ENCODE measurements around the gene GABBR2. TPM values are rescaled to one million over a fixed set of nuclear protein-coding genes. Genes with fewer than 3 reads are reported as not detected.

GABBR2 gene
- total and polyA plus RNA-seq, 2 of the 8 experiments (the other 6 are each of a cell fraction or from before 2014, with no cell fraction given) = 0.50 to 1.2 TPM

DNA sequence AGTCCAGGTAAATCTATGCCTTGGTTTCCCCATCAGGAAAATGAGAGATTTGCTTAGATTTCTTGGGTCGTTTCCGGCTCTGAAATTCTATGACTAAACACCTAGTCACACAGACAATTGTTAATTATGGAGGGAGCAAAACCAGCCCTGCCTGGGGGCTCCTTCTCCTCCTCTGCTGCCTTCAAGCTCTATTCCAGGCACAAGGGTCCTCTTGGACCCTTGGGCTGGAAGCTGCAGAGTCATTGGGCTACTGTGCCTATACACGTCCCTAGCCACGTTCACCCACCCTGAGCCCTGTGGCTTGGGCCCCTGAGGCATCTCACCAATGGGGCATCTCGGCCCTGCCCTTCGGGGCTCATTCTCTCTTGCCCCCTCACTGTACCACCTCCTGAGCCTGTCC, 379.5 kb downstream of the GABBR2 start (continued):
- TF ChIP-seq TAF7 (optimal IDR thresholded peaks at IDR 0.05; ENCODE audit: borderline replicate concordance, low read depth, low read length) (no peak), KDM5A (IDR thresholded peaks at IDR 0.05; ENCODE audit: low read length) (no peak)
- TF ChIP-seq, protein P1, sequence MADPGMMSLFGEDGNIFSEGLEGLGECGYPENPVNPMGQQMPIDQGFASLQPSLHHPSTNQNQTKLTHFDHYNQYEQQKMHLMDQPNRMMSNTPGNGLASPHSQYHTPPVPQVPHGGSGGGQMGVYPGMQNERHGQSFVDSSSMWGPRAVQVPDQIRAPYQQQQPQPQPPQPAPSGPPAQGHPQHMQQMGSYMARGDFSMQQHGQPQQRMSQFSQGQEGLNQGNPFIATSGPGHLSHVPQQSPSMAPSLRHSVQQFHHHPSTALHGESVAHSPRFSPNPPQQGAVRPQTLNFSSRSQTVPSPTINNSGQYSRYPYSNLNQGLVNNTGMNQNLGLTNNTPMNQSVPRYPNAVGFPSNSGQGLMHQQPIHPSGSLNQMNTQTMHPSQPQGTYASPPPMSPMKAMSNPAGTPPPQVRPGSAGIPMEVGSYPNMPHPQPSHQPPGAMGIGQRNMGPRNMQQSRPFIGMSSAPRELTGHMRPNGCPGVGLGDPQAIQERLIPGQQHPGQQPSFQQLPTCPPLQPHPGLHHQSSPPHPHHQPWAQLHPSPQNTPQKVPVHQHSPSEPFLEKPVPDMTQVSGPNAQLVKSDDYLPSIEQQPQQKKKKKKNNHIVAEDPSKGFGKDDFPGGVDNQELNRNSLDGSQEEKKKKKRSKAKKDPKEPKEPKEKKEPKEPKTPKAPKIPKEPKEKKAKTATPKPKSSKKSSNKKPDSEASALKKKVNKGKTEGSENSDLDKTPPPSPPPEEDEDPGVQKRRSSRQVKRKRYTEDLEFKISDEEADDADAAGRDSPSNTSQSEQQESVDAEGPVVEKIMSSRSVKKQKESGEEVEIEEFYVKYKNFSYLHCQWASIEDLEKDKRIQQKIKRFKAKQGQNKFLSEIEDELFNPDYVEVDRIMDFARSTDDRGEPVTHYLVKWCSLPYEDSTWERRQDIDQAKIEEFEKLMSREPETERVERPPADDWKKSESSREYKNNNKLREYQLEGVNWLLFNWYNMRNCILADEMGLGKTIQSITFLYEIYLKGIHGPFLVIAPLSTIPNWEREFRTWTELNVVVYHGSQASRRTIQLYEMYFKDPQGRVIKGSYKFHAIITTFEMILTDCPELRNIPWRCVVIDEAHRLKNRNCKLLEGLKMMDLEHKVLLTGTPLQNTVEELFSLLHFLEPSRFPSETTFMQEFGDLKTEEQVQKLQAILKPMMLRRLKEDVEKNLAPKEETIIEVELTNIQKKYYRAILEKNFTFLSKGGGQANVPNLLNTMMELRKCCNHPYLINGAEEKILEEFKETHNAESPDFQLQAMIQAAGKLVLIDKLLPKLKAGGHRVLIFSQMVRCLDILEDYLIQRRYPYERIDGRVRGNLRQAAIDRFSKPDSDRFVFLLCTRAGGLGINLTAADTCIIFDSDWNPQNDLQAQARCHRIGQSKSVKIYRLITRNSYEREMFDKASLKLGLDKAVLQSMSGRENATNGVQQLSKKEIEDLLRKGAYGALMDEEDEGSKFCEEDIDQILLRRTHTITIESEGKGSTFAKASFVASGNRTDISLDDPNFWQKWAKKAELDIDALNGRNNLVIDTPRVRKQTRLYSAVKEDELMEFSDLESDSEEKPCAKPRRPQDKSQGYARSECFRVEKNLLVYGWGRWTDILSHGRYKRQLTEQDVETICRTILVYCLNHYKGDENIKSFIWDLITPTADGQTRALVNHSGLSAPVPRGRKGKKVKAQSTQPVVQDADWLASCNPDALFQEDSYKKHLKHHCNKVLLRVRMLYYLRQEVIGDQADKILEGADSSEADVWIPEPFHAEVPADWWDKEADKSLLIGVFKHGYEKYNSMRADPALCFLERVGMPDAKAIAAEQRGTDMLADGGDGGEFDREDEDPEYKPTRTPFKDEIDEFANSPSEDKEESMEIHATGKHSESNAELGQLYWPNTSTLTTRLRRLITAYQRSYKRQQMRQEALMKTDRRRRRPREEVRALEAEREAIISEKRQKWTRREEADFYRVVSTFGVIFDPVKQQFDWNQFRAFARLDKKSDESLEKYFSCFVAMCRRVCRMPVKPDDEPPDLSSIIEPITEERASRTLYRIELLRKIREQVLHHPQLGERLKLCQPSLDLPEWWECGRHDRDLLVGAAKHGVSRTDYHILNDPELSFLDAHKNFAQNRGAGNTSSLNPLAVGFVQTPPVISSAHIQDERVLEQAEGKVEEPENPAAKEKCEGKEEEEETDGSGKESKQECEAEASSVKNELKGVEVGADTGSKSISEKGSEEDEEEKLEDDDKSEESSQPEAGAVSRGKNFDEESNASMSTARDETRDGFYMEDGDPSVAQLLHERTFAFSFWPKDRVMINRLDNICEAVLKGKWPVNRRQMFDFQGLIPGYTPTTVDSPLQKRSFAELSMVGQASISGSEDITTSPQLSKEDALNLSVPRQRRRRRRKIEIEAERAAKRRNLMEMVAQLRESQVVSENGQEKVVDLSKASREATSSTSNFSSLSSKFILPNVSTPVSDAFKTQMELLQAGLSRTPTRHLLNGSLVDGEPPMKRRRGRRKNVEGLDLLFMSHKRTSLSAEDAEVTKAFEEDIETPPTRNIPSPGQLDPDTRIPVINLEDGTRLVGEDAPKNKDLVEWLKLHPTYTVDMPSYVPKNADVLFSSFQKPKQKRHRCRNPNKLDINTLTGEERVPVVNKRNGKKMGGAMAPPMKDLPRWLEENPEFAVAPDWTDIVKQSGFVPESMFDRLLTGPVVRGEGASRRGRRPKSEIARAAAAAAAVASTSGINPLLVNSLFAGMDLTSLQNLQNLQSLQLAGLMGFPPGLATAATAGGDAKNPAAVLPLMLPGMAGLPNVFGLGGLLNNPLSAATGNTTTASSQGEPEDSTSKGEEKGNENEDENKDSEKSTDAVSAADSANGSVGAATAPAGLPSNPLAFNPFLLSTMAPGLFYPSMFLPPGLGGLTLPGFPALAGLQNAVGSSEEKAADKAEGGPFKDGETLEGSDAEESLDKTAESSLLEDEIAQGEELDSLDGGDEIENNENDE (IDR thresholded peaks at IDR 0.05; ENCODE audit: insufficient replicate concordance, low read length) = no peak

Measured in H1 (cell line).